ENCODE results near the gene MCF2L. TPM values are rescaled to one million over a fixed set of nuclear protein-coding genes. Genes with fewer than 3 reads are reported as not detected.

The MCF2L gene
- total and polyA plus RNA-seq, 9 of the 15 experiments (the other 6 are each of a cell fraction or from before 2014, with no cell fraction given), result 0.05 to 0.25 (median 0.18) TPM; not detected in 5

GRCh38 chr13:113053376-113053775, 84.4 kb downstream of the MCF2L start:
- no peak for ATAC-seq
- in situ Hi-C loops (cut with MboI), result no loop called here
- H3K9me3 ChIP-seq (replicated peaks; ENCODE audit: control insufficient read depth, insufficient read depth, low read depth, low read length), result no peaks in the 10 kb centered on the region
- TF ChIP-seq ARID3A (IDR thresholded peaks at IDR 0.05; ENCODE audit: borderline replicate concordance, low read depth, low read length) (no peak), MCM3 (IDR thresholded peaks at IDR 0.05) (no peak), BCOR (IDR thresholded peaks at IDR 0.05) (no peak), PHF21A (IDR thresholded peaks at IDR 0.05; ENCODE audit: borderline replicate concordance, low read depth) (no peak), ZNF134 (CRISPR knock-in tag; conservative IDR thresholded peaks at IDR 0.05) (no peak), RUNX1 (IDR thresholded peaks at IDR 0.05; ENCODE audit: low read depth) (no peak), MXD1 (CRISPR knock-in tag; IDR thresholded peaks at IDR 0.05; ENCODE audit: borderline replicate concordance, poor library complexity, severe bottlenecking) (no peak), MEF2A (IDR thresholded peaks at IDR 0.05; ENCODE audit: control insufficient read depth, low read depth, low read length) (no peak), TARDBP (IDR thresholded peaks at IDR 0.05) (no peak)
- TF ChIP-seq, protein P1, sequence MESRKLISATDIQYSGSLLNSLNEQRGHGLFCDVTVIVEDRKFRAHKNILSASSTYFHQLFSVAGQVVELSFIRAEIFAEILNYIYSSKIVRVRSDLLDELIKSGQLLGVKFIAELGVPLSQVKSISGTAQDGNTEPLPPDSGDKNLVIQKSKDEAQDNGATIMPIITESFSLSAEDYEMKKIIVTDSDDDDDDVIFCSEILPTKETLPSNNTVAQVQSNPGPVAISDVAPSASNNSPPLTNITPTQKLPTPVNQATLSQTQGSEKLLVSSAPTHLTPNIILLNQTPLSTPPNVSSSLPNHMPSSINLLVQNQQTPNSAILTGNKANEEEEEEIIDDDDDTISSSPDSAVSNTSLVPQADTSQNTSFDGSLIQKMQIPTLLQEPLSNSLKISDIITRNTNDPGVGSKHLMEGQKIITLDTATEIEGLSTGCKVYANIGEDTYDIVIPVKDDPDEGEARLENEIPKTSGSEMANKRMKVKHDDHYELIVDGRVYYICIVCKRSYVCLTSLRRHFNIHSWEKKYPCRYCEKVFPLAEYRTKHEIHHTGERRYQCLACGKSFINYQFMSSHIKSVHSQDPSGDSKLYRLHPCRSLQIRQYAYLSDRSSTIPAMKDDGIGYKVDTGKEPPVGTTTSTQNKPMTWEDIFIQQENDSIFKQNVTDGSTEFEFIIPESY (CRISPR knock-in tag; IDR thresholded peaks at IDR 0.05), result no peak
- H3K9me1 ChIP-seq (ENCODE audit: control insufficient read depth, insufficient read depth, low read length), result no peaks in the 10 kb centered on the region
- no peaks in the 10 kb centered on the region for H3K36me3 ChIP-seq (ENCODE audit: control insufficient read depth, insufficient read depth, low read length)
- BruUV-seq (replicated peaks), result no TSS peak
- CTCF ChIA-PET (ENCODE audit: low intra/inter-chr PET ratio), result no interaction called here
- no peak for DNase-seq (ENCODE audit: extremely low read depth in 1 of 4, low spot score in 3 of 4)
- H4K20me1 ChIP-seq (replicated peaks; ENCODE audit: control insufficient read depth, insufficient read depth, low read length), result no peaks in the 10 kb centered on the region
- no peak overlapping the region for H3K27ac ChIP-seq (ENCODE audit: extremely low read depth, low read depth, low read length)
- H3K27me3 ChIP-seq (ENCODE audit: control insufficient read depth in 2 of 2, insufficient read depth in 2 of 2, low read length in 2 of 2), result peaks cover 15 to 61% of the 10 kb centered on the region in 2 experiments
- POLR2A ChIA-PET, result interaction anchor here (0.6 to 0.7 kb wide), 2 partner anchors 12 to 25 kb away, joined by 3 read pairs; no protein-coding TSS in a partner anchor
- H3K9ac ChIP-seq (ENCODE audit: insufficient read depth in 1 of 2, low read depth in 2 of 2, low read length in 2 of 2), result no peak overlapping the region
- H3K4me1 ChIP-seq (replicated peaks in 1 of 2; ENCODE audit: control insufficient read depth in 2 of 2, insufficient read depth in 2 of 2, low read length in 2 of 2), result peaks cover 0 to 4% of the 10 kb centered on the region in 2 experiments; a peak in 1 of 5 replicates
- FAIRE-seq, result no peak
- intact Hi-C loops (cut with micrococcal nuclease), result no loop called here
- H2AFZ ChIP-seq (ENCODE audit: low read depth, low read length), result no peak overlapping the region
- no peak overlapping the region for H3K4me3 ChIP-seq
- no peak overlapping the region for H3K4me2 ChIP-seq (ENCODE audit: insufficient read depth, low read length)
- 0% methylated on average over 13 of the region's 14 CpGs for WGBS (ENCODE audit: insufficient coverage, low coverage, missing lambda C conversion rate)
- no peaks in the 10 kb centered on the region for H3K79me2 ChIP-seq (ENCODE audit: control insufficient read depth, insufficient read depth, low read length)

All from K562 (cell line).